GM23248 (cell line): ENCODE data around the gene IRF5.

ENCODE experiments used
- EZH2 ChIP-seq: fragments of 200-600 bp; sonication (generic); IDR thresholded peaks from 2 replicates; pipeline ENCODE4 v1.6.1; 2018; ENCODE audit warnings: antibody characterized with exemption, mild to moderate bottlenecking; ENCODE audit not compliant: insufficient read depth, poor library complexity, severe bottlenecking
- EZH2phosphoT487 ChIP-seq: fragments of 200-600 bp; sonication (generic); IDR thresholded peaks from 2 replicates; pipeline ENCODE4 v1.6.1; 2018; ENCODE audit warnings: antibody characterized with exemption, moderate library complexity, mild to moderate bottlenecking, low read depth; ENCODE audit not compliant: insufficient read depth

- TF ChIP-seq EZH2 = no peak
- TF ChIP-seq EZH2phosphoT487 = no peak
Observed at GRCh38 chr7:128954830-128955802, 17.4 kb downstream of the IRF5 start.
